GM21529 (cell line): ENCODE results near the gene AMACR.

Source experiments
- ATAC-seq: cut with Tn5 transposase; IDR thresholded peaks from one replicate; pipeline ENCODE4 v1.9.1; 2021; ENCODE audit not compliant: unreplicated experiment

AMACR gene

DNA sequence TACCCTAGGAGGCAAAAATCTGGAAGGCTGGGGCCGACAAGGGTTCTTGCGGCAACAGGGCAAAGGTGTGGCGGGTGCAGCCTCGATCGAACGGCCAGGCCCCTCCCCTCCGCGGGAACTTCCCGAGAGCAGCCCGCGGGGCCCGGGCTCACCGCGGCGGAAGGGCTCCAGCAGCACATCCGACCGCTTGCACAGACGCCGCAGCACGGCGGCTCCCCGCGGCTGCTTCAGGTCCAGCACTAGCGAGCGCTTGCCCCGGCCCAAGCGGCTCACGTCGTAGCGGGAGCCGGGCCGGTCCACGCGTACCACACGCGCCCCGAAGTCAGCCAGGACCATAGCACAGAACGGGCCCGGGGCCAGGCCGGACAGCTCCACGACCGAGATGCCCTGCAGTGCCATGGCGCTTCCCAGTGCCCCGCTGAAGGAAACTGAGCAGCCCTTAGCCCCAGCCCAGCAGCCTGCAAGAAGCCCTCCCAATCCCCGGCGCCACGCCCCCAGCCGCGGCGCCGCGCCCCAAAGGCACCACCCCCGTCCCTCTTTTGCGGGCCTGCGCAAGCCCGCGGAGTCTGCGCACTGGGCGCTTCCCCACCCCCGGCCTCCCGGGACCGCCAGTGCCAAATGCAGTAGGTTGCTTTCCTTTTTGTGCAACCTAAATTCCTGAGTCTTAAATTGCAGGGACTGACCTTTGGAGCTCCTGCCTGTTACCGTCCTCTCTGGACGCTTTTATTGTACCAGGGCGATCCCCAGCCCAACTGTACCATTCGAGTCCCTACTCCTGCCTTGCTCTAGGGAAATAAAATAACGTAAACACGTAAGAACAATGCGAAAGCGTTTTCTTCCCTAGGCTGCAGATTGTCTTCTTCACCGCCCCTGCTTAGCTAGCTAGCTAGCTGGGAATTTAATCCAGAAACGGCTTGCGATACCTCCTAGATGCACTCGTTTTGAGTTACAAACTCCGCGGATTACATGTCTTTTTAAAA lies at the start of gene AMACR:
AMACR (minus strand) TSS at position 430 of the 980 bp plus-strand sequence; CDS start at position 399, 31 bp downstream.
- ATAC-seq, result peak; percentile 92

DNA sequence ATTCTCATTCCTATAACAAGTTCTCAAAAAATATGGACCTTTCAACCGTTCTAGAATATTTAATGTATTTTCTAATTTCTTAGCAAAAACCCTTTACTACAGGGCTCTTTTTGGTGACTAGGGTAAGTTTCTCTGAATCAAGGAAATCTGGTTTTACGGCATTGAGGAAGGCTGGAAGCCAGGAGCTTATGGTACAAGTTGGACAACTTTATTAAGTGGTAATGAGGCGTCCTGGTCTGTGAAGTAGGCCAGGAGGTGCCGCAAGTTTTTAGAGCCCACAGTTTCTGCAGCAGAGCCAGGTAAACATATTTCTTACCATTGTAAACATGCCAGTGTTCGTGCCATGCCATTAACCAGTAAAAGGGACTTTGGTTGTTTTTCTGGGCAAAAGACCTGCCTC lies 49.7 kb upstream of the AMACR start:
- ATAC-seq, result no peak

DNA sequence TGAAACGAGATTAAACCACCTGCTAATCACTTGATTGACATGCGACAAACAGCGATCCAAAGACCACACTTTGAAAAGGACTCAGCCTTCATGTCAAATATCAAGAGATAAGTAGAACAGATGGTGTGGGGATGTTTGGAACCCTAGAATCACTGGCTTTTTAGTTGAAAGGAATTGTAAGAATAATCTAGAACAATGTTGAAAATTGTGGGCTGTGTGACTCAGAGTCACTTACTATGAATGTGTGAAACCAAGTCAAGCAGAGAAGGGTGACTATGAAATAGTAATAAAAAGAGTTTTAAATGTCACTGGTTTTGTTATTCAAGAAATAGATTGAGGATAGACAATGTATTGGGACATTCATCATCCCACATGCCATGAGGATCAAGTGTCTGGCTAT lies 49.3 kb upstream of the AMACR start:
- ATAC-seq, result no peak

DNA sequence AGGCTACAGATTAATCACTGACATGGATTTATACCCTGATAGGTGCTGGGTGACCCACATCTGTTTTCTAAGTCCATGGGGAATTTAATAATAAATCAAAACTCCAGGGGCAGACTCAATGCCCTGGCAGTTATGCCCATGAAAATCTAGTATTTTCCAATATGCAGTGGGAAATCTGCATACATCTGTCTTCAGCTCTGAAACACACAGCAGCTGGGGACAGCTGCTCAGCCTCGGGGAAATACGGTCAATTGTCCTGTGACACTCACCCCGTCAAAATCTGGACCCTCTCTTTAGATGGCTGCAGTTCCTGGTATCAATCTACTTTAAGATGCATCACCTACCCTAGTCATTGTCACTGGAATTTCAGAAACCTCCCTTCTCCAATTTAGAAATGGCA lies 47.8 kb upstream of the AMACR start:
- no peak for ATAC-seq

DNA sequence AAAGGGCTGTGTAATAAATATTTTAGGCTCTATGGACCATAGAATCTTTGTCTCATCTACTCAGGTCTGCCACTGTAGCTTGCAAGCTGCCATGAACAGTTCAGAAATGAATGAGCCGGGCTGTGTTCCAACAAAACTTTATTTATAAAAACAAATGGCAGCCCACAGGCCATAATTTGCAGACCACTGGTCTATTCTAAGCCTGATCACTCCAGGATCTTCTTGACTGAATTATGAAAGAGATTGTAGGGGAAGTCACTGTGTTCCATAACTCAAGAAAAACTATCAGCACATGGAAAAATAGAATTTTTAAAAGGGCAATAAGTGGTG lies 46.5 kb upstream of the AMACR start:
- no peak for ATAC-seq

DNA sequence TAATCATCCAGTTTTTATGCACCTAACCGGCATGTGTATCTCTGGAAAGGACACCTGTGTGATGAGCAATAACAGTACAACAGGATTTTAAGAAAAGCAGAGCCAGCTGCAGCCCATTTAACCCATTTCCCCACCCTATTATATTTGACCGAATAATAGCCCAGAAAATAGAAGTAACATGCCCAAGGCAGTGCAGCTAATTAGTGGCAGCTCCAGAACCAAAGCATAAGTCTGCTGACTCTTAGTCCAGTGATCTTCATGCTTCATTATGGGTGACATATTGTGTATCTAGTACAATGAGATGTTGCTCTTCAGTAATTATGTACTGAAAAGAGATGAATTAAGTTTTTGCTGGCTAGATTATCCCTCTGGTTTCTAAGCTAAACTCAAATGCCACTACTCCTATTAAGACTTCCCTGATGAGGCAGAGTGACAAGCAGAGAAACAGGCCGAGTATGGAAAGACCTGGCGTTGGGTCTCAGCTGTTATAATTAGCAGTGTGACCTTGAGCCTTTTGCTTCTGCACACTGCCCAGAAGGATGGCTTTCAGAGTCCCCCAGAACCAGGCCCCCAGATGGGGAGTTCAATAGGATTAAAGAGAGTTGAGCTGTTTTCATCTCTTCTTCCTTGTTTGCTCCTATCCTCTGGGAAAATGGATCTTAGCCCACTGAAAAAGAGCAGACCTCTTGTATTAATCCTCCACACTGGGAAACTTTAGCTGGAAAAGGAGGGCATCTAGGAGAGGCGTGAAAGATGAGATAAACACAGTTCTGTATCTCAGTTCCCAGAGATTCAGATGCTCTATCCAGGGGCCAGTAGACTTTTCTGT lies 45.9 kb upstream of the AMACR start:
- no peak for ATAC-seq

DNA sequence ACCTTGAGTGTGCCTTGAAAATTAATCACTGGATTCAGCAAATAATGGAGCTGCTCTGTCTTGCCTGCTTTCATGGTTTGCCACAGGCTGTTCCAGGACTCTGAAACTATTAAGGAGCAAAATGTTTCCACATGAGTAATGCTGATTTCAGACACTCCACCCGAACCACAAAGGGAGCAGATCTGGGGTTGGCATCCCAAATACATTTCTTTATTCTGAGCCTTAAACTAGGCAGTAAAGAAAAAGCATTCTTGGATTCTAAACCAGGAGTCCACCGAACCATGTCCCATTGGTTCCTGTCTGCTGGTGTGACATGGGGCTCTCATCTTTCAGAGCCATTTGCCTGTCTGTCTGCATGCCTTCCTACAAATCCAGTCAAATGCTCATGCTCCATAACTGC lies 45.3 kb upstream of the AMACR start:
- no peak for ATAC-seq

DNA sequence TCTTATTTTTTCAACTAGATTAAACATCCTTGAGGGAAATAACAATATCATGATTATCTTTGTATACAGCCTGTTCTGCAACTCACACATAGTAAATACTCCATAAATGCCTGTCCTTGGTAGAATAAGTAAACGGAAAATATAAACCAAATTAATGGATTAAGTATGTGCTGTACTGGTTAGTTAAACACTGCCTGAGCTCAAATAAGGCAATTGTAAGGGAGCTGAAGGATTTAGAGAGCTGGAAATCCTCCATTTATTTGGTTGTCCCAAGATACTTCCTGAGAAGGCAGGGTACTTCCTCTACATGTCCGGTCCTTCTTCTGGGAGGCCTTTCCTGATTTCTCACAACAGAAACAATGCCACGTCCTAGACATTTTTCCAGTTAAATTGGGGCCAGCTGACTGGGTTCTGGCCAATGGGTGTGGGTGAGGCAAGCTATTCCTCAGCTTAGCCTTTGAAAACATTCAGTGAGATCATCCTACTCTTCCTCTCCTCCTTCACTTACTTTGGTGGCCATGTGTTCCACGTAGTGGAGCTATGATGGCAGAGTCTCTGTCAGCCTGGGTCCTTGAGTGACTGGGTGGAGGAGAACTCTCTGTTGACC lies 43.6 kb upstream of the AMACR start:
- no peak for ATAC-seq

DNA sequence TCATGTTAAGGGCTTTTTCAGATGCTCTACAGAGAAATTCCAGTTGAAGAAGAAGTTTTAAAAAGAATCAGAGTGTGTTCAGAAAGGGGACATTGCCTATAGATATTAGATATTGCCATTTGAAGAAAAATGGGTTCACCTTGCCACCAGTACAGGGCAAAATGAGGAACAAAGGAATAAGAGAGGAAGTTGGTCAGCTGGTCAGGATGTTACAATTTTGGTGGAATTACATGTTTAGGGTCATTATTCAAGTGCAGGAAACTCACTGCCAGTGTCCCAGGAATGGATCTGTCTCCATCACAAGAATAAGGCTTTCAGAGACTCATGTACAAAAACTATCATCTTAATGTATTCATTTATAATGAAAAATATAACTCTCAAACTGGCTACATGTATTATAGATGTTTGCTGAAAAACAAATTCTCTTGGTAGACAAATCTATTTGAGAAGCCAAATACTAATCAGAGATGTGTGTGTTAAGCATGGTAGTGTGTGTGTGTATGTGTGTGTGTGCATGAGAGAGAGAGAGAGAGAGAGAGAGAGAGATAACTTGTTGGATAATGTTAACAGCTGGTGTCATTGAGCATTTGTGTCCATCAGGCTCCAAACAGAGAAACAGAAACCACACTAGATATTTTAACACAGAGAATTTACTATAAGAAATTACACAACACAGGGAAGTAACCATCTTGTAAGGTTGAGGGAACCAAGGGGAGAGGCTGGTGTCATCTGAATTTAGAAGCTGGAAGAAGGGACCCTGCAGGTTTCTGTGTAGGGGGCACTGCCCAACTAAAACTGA lies 40.1 kb upstream of the AMACR start:
- no peak for ATAC-seq

DNA sequence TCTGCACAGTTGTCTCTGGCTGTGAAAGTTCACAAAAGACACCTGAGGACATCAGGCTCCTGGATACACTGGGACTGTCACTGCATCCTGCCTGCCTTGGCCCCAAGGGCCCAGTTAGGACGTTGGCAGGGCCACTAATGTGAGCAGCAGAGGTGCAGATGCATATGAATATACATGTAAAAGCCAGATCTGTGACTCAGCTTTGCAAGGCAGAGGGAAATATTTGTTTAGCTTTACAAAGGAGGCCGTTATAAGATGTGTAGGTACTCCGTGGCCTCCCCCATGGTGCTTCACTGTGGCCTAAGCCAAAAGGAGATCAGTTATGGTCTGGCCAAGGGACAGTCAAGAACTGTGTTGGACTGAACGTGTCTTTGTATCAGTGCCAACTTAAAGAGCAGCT lies 39.3 kb upstream of the AMACR start:
- ATAC-seq, result no peak

DNA sequence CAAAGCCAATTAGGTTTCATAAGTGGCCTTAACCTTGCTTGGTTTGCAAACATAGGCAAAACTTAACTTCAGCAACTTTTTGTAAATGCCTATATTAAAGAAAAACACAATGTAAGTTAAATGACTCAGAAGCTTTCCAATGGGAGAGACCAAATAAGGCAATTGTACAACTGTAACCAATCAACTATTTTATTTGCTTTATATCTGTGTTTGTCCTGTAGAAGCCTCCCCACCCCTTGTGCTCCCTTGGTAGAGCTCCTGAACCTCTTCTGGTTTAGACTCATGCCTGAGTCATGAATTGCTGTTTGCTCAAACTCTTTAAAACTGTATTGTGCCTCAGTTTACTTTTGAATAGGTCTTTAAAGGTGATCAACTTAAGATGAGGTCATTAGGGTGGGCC lies 38.1 kb upstream of the AMACR start:
- ATAC-seq, result no peak

DNA sequence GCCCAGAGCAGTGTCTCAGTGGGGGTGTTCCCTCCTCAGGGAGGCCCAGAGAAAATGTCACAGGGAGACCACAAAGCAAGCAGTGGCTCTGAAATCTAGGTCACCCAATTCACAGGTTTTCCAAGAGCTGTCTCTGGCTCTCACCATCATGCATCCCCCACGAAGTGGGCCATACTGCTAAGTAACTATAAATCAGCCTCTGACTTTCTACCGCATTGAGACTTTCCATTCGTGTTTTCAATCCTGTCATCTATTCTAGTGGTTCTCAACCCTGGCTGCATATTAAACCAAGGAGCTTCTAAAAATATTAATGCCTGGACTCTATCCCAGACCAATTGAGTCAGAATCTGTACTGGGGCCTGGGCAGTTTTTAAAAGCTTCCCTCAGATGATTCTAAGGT lies 37.2 kb upstream of the AMACR start:
- no peak for ATAC-seq

DNA sequence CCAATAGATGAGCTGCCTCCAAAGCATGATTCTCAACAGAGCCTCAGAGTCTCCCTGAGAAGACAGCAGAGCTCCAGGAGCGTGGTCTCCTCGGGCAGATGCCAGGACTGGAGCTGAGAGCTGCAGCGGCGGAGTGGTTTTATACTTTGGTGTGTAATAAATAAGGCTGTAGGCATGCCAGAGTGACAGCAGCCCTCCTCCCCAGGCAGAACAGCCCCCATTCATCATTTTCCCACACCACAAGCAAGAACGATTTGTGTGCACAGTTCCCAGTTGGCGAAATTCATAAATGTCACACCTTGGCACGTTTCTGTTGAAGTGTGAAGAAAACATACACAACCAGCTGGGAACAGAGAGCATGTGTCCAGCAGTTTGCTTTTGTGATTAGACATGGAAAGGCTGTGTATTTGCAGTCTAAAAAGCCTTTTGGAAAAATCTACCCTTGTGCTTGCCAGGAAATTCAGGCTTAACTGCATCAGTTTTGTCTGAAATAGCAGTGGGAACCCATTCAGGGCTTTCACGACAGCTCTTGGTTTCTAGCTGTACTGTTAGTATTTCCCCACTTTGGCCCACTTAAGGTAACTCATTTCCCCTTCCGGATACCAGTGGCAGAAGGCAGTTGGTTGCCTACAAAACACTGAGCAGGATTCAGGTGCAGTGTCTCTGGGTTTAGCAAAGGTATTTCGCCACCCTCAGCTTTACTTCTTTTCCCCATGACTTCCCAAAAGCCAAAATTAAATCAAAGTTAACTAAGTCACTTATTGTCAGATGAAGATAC lies 35.4 kb upstream of the AMACR start, which contains the start of gene C1QTNF3:
C1QTNF3 (minus strand) TSS at position 115 of the 778 bp plus-strand sequence; CDS start at position 27, 88 bp downstream.
- ATAC-seq, result no peak

DNA sequence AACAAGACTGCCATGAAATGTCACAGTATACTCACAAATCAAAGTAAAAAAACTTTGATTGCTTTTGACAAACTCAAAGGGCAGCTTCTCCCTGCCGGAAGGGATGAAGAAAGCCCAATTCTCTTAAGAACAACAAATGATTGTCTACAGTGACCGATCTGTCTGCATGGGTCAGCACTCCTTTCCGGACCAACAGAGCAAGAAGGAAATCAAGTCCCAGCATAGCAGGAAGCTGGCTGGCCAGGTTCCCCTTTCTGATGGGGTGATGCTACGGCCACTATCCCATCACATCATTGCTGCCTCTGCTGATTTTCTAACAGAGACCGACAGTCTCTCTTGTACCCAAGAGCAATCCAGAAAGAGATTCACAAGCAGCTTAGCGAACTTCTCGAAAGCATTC lies 34.5 kb upstream of the AMACR start:
- ATAC-seq, result no peak

DNA sequence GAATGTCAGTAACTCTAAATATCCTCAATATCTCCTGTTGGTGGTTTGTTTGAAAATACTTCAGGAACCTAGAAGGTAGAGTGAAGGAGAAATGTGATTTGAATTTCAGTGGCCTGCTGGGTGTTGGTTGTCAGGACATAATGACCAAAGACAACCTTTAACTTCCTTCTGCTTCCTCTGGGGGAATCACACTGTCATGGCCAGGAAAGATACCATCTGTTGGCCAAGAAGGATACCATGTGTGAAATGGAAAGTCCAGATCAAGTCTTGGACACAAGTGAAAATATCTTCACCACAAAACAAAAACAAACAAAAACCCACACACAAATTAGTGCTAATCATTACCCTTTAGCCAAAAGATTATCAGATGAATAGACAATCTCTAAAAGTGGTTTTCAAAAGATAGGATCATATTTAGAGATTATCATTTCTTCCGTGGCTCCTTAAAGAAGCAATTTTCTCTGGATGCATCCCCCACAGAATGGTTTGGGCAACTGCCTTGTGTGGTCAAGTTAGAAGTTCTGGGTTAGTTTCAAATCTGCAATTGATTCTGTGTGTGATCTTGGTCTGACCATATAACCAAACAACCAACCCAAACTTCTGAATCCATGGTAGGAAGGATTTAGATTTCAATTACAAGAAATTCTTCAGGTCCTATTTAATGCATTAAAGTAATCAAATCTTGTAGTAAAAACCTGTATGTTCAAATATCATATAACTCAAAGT lies 33.6 kb upstream of the AMACR start:
- ATAC-seq, result no peak

DNA sequence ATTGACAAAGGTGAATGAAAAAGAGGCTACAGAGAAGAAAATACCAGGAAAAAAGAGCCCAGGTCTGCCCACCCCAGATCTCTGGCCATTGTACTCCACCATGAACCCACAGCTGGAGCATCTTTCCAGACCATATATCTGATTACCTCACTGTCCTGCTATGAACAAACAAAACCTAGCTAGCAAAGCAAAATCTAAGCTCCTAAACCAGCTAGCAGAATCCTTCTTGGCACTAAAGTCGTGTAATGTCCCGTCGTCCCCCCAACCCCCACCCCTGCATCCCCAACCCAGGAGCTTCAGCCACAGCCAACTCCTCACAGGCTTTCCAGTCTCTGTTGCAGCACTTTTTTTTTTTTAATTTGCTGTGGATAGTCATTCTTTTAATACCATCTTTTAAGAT lies 32.6 kb upstream of the AMACR start:
- ATAC-seq, result no peak

DNA sequence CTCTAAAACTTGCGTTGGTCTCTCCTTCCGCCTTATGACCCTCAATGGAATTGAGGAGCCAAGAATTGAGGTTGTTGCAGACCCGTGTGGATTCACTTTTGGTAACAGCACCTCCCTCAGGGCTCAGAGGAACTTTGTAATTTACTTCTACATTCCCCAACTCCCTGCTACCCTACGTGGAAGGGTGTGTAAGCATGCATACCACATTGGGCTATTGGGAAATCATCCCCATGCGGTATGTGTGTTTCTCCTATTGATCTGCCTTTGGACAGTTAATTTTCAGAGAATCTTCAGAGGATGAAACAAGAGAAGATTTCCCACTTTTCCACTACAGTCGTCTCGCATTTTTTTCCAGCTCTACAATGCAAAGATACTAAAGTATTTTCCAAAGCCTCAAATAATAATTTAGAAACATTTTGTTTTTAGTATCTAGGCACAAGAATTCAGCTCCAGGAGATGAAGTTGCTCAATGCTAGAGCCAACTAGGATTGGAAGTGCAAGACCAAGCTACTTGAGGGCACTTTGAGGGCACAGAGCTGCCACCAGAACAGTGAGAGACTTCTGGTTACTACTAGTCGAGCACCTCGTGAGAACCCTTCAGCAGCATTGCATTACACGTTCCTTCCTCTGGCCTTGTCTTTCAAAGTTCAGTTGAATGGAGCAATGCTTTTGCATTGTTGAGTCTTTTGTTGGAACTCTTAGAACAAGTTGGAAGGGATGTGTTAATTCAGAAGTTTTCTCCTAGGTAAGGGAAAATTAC lies 31.7 kb upstream of the AMACR start:
- no peak for ATAC-seq

DNA sequence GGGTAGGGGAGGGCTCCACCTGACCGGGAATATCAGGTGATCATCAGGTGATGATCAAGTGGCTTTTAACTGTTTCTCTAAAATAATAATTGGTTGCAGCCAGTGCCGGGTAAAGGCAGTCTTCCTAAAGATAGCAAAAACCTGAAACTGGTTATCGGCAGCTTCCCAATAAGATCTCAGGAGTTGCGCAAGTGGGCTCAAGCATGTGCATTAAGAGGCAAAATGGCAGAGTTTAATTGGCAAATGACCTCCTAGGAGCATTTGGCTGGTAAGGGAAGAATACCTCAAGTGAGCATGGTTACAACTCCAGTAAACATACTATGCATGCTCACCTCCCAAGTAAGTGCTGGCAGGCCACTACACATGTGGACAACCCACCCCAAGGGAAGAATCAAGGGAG lies 31.0 kb upstream of the AMACR start:
- no peak for ATAC-seq

DNA sequence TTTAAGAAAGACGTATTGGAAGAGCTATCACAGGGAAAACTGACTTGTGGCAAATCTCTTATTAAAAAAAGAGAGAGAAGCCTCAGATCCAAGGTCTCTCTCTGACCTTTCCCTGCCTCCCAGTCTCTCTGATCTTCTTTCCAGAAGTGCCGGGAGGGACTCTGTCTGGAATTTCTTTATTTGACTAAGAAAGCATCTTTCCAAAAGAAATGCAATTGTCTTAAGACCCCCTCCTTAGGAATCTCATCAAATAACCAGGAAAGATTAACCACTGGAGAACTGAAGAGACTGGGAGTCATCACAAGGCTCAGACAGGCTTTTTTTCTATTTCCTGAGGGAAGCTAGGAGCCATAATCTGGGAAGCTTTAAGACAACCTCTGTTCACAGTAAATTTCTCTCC lies 30.5 kb upstream of the AMACR start:
- ATAC-seq, result no peak
